Measurements from ENCODE around the gene CKS1B.
A peak's percentile ranks its signal among the peaks of the same experiment; 100 is the strongest.

The CKS1B gene

GRCh38 chr1:155016231-155016831 is 41.9 kb downstream of the CKS1B start:
- DNase-seq, result no peak

- DNase-seq, result peak; percentile 91
Measured at GRCh38 chr1:155017041-155017945, 42.8 kb downstream of the CKS1B start.

- DNase-seq, result no peak
Measured at GRCh38 chr1:155017946-155018316, 43.5 kb downstream of the CKS1B start.

GRCh38 chr1:155018617-155019348 is 44.3 kb downstream of the CKS1B start:
- no peak for DNase-seq

GRCh38 chr1:155019377-155020245 is 45.1 kb downstream of the CKS1B start:
- no peak for DNase-seq

GRCh38 chr1:155022136-155022926 is 47.9 kb downstream of the CKS1B start:
- DNase-seq, result no peak

GRCh38 chr1:155022927-155023236 is 48.4 kb downstream of the CKS1B start:
- no peak for DNase-seq

GRCh38 chr1:155023627-155024026 is 49.1 kb downstream of the CKS1B start:
- DNase-seq, result no peak

- DNase-seq, result no peak
Measured at GRCh38 chr1:155024315-155024714, 49.8 kb downstream of the CKS1B start.

GRCh38 chr1:155026154-155026553 is 51.7 kb downstream of the CKS1B start:
- no peak for DNase-seq

- DNase-seq, result no peak
Measured at GRCh38 chr1:155026588-155026987, 52.1 kb downstream of the CKS1B start.

All from stimulated activated CD4-positive, alpha-beta T cell treated with anti-CD3 and anti-CD28 coated beads, Interleukin-4, amount 100 ng/mL, for 24 hours (primary cell).